ENCODE measurements around the gene PCSK1N.

Gene PCSK1N

DNA sequence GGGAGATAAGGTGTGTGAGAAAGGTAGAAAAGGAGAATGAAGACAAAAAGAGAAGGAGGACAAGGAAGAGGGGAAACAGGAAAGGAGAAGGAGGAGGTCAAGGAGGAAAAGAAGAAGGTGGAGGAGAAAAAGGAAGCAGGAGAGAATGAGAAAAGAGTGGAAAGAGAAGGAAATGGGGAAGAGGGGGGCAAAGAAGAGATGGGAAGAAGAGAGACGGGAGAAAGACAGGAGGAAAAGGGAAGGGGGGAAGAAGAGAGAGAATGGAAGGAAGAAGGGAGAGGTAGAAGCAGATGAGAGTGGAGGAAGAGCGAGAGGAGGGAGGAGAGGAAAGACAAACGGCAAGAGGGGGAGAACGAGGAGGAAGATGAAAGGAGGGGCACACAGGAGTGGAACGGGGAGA, 44.9 kb downstream of the PCSK1N start:
- DNase-seq (ENCODE audit: low read depth in 1 of 2, low spot score in 1 of 2): no peak

GRCh38 chrX:48789366-48790220, 45.8 kb downstream of the PCSK1N start:
- no peak for DNase-seq (ENCODE audit: low read depth in 1 of 2, low spot score in 1 of 2)

GRCh38 chrX:48787505-48788443, 47.6 kb downstream of the PCSK1N start:
- DNase-seq (ENCODE audit: low read depth in 1 of 2, low spot score in 1 of 2): no peak

DNA sequence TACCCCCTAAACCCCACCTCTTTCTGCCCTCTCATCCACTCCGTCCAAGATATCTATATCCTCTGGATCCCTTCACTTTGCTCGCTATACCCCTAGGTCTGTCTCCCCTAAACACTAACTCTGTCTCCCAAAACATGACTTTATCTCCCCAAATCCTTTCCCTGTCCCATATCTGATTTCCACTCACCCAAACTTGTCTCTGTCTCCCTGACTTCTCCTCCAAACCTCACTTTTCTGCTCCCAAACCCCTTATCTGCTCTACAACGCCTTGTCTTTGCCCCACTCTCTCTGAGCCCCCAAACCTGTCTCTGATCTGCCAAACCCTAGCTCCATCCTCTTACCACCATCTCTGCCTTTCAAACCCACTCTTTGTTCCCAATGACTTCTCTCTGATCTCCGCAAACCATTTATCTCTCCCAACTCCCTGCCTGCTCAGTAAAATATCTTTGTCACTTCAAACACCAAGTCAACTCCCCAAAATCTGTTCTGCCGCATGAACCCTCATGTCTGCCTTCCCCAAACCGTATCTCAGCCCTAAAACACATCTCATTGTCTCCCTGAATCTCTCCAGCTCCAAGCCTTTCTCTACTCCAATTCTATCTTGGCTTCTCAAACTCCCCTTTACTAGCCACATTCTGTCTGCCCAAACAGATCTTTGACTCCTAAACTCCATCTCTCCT, 48.4 kb downstream of the PCSK1N start:
- DNase-seq (ENCODE audit: low read depth in 1 of 2, low spot score in 1 of 2): no peak

- no peak for DNase-seq (ENCODE audit: low read depth in 1 of 2, low spot score in 1 of 2)
Observed at GRCh38 chrX:48786341-48786800, 49.0 kb downstream of the PCSK1N start, which contains the start of gene GATA1. GATA1 (plus strand) TSS chrX:48786590; CDS start chrX:48791110, 4,520 bp downstream.

DNA sequence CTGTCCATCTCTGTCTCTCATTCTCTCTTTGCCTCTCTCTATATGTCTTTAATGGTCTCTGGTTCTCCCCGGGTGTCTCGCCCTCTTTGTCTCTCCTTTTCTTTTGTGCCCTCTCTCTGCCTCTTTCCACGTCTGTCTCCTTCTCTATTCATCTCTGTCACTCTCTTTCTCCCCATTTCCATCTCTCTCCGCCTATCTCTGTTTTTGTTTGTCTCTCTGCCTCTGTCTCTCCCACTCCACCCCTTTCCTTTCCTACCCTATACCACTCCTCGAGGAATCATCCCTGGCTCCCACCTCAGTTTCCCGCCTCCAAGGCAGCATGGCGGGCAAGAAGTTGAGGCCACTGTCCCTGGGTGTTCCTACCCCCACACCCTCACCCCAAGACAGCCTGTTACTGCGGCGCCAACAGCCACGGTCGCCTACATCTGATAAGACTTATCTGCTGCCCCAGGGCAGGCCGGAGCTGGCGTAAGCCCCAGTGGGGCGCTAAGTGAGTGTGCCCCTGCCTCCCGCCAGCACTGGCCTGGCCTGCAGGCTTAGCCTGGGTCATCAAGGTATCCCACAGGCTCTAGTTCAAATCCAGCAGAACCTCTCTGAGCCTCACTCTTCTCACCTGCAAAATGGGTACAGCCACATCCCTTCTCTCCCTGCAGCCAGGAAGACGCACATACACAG, 49.7 kb downstream of the PCSK1N start:
- no peak for DNase-seq (ENCODE audit: low read depth in 1 of 2, low spot score in 1 of 2)

- no peak for DNase-seq (ENCODE audit: low read depth in 1 of 2, low spot score in 1 of 2)
Observed at GRCh38 chrX:48785186-48785539, 50.2 kb downstream of the PCSK1N start.

- DNase-seq (ENCODE audit: low read depth in 1 of 2, low spot score in 1 of 2): no peak
Observed at GRCh38 chrX:48784726-48785125, 50.7 kb downstream of the PCSK1N start.

DNA sequence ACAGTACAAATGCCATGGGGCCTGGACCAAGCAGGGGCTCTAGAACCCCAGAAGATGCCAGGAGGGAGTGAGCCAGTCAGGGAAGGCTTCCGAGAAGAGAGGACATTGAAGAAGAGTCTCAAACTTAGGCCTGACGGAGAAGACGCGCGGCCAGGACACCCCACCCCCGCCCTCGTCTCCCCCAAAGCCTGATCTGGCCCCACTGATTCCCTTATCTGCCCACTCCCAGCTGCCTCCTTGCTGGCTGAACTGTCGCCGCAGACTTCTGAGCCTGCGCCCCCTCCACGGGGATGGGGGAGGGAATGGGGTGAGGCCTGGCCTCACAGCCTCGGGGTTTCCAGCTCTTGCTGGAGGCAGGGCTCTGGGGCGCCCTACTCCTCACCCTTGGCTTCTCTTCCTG, 52.6 kb downstream of the PCSK1N start:
- no peak for DNase-seq (ENCODE audit: low read depth in 1 of 2, low spot score in 1 of 2)

- no peak for DNase-seq (ENCODE audit: low read depth in 1 of 2, low spot score in 1 of 2)
Observed at GRCh38 chrX:48782216-48782615, 53.2 kb downstream of the PCSK1N start.

- DNase-seq (ENCODE audit: low read depth in 1 of 2, low spot score in 1 of 2): no peak
Observed at GRCh38 chrX:48781705-48782104, 53.7 kb downstream of the PCSK1N start.

All from stimulated activated CD4-positive, alpha-beta T cell treated with anti-CD3 and anti-CD28 coated beads, Interleukin-15, amount 100 ng/mL, for 1 hour (primary cell).